NCI-H526 treated with DMSO at 0.1 percent for 48 hours (cell line): ENCODE data around the gene KRTAP5-9.
"Not testable (repeated sequence)": the region's sequence is repeated elsewhere in the genome, so short reads cannot be mapped to it uniquely, and the experiment has no call there.

Experiments
- DNase-seq: peaks from one replicate; lab custom pipeline; 2025; lab: John Stamatoyannopoulos, UW

KRTAP5-9 gene

DNA sequence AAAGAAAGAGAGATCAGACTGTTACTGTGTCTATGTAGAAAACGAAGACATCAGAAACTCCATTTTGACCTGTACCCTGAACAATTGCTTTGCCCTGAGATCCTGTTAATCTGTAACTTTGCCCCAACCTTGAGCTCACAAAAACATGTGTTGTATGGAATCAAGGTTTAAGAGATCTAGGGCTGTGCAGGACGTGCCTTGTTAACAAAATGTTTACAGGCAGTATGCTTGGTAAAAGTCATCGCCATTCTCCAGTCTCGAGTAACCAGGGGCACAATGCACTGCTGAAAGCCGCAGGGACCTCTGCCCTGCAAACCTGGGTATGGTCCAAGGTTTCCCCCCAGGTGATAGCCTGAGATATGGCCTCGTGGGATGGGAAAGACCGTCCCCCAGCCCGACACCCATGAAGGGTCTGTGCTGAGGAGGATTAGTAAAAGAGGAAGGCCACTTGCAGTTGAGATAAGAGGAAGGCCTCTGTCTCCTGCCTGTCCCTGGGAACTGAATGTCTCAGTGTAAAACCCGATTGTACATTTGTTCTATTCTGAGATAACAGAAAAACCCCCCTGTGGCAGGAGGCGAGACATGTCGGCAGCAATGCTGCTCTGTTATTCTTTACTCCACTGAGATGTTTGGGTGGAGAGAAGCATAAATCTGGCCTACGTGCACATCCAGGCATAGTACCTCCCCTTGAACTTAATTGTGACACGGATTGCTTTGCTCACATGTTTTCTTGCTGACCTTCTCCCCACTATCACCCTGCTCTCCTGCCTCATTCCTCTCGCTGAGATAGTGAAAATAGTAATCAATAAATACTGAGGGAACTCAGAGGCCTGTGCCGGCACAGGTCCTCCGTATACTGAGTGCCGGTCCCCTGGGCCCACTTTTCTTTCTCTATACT, 13.3 kb upstream of the KRTAP5-9 start:
- DNase-seq = not testable (repeated sequence)

DNA sequence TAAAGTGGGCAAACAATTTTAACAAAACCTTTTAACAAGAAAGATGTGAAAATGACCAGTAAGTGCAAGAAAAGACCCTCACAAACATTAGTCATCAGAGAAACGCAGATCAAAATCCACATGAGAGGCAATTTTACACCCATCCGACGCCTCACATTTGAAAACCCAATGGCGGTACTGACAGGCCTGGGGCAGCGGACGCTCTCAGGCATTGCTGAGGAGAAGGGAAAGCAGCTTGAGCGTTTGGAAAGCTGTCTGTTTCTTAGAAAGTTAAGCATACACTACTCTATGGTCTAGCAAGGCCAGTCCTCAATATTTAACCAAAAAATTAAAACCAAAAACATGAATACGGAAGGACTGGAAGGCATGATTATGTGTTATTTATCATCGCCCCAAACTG, 12.4 kb upstream of the KRTAP5-9 start:
- no peak for DNase-seq

DNA sequence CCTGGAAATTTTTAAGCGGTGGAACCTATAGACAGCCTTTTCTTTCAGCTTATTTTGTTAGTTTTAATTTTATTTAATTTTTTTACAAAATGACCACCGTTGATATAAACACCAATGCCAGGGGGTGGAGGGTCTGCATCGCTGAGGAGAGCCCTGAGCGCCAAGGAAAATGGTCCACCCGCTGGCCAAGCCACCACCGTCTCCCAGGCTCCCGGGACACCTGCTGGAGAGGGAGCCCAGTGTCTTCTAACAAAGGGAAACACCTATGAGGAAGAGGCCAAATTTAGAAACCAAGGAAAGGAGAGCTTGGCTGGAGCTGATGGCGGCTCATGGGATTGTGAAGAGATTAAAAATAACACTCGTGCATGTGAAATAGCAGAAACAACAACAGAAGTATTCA, 10.7 kb upstream of the KRTAP5-9 start:
- no peak for DNase-seq

DNA sequence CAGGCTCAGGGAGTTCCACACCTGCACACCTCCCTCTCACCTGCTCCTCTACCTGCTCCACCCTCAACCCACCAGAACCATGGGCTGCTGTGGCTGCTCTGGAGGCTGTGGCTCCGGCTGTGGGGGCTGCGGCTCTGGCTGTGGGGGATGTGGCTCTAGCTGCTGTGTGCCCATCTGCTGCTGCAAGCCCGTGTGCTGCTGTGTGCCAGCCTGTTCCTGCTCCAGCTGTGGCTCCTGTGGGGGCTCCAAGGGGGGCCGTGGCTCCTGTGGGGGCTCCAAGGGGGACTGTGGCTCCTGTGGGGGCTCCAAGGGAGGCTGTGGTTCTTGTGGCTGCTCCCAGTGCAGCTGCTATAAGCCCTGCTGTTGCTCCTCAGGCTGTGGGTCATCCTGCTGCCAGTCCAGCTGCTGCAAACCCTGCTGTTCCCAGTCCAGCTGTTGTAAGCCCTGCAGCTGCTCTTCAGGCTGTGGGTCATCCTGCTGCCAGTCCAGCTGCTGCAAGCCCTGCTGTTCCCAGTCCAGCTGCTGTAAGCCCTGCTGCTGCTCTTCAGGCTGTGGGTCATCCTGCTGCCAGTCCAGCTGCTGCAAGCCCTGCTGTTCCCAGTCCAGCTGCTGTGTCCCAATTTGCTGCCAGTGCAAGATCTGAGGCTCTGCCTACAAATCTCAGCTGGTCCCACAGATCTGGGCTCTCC, 10.1 kb upstream of the KRTAP5-9 start, which contains the start of gene KRTAP5-8:
Gene KRTAP5-8, plus strand, starts transcription at position 49 of the 689 bp plus-strand sequence. Its CDS starts 31 bp downstream, at position 80.
- DNase-seq = not testable (repeated sequence)

DNA sequence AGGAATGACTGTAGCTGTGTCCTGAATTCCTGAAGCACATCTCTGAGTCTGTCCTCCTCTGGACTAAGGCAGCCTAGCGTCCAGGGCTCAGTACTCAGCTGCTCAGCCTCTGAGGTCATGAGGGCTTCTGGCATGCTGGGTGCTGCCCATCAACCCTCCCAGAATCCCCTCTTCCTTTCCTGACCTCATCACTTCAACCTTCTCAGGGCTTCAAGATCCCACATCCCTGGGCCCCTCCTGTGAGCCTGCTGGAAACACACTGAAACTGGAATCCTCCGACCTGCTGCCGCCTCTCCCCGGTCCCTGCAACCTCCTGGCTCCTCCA, 9.6 kb upstream of the KRTAP5-9 start:
- DNase-seq = no peak

DNA sequence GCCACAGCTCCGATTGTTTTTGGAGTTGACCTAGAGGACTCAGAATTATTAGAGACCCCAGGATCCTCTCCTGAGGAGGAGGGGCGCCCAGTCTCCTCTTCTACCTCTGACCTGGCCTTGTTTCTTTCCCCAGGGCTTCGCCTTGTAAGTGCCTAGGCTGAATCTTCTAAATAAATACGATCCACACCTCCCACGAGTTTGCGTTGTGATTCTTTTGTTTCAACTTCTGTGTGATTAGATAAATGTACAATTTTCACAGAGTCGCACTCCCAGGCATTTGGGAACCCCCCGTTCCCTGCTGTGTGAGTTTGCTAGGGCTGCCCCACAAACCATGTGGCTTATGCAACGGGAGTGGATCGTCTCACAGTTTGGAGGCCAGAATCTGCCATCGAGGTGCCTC, 9.2 kb upstream of the KRTAP5-9 start:
- DNase-seq = no peak

DNA sequence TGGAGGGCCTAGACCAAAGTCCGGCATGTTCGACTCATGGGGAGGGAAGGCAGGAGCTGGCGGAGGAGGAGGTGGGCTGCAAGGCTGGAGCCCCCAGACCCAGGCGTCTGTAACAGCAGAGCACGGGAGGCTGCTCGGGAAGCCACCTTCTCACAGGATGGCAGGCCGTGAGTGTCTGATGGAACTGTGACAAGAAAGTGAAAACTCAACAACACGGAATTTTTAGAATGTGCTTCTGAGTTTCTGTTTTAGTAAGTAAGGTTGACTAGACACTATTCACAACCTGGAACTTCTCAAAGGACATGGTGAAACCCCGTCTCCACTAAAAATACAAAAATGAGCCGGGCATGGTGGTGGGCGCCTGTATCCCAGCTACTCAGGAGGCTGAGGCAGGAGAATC, 8.2 kb upstream of the KRTAP5-9 start:
- not testable (repeated sequence) for DNase-seq

DNA sequence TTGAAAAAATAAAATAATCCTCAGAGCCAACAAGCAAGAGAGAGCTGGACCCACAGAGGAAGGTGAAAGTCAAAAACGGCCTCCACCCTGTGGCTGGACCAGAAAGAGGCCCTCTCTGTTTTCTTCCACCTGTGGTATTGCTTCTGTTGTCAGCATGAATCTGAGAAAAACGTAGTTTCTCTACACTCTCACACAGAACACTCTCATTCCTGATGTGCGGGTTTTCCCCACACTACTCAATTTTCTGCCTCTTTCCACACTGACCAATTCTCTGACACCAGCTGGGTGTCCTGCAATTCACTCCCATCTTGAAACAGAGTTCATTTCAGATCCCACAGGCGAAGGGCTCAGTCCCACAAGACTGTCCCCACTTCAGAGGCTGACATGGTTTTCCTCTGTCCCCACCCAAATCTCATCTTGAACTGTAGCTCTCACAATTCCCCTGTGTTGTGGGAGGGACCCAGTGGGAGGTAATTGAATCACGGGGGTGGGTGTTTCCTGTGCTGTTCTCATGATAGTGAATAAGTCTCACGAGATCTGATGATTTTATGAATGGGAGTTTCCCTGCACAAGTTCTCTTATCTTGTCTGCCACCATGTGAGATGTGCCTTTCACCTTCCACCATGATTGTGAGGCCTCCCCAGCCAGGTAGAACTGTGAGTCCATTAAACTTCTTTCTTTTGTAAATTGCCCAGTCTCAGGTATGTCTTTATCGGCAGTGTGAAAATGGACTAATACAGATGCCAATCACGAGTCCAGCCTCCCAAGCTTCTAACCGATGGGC, 7.5 kb upstream of the KRTAP5-9 start:
- not testable (repeated sequence) for DNase-seq

DNA sequence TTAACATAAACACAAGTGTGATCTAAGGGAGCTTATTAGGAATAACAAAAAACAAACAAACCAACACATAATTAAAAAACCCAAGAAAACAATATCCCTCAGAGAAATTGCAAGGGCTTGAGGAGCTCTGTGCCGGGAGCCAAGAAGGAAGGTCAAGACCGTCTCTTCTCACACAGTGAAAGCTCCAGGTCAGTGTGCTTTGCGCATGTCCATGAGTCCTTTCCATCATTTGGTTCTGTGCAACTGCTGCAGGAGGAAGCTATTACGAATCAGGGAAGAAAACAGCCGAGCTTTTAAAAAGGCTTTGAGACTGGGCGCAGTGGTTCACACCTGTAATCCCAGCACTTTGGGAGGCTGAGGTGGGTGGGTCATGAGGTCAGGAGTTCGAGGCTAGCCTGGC, 5.8 kb upstream of the KRTAP5-9 start:
- no peak for DNase-seq

DNA sequence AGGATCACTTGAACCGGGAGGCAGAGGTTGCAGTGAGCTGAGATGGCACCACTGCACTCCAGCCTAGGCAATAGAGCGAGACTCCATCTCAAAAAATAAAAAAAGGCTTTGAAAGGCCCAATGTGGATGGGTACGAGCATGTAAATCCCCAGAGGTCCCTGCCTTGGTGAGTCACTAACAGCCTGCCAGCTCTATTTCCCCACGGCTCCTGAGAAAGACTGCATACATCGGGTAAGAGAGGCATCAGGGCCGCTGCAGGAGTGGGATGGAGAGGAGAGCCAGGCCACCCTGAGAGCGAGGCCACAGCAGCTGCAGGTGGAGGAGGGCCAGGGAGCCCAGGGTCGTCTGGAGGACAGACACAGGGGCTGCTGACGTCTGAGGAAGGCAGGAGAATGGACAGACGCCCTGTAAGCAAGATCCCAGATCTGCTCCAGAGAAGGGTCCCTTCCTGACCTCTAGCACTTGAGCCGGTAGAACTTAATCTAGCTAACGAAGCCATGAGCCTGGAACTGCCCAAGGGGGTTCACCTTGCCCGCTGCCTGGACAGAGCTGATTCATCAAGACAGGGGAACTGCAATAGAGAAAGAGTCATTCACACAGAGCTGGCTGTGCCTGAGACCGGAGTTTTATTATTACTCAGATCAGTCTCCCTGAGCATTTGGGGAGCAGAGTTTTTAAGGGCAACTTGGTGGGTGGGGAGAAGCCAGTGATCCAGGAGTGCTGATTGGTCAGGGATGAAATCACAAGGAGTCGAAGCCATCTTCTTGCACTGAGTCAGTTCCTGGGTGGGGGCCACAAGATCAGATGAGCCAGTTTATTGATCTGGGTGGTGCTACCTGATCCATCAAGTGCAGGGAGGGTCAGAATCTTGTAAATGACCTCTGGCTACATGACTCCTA, 5.1 kb upstream of the KRTAP5-9 start:
- no peak for DNase-seq

DNA sequence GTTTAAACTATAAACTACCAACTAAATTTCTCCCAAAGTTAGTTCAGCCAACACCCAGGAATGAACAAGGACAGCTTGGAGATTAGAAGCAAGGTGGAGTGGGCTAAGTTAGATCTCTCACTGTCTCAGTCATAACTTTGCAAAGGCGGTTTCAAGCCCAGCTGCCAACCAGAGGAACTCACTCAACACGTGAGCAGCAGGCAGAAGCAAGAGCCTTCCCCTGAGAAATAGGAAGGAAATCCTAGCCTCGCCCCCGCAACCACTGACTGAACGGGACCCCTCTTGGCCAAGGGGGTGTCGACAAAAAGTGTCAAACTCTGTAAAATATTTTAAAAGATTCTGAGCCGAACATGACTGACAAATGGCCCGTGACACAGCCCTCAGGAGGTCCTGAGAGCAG, 4.4 kb upstream of the KRTAP5-9 start:
- no peak for DNase-seq

DNA sequence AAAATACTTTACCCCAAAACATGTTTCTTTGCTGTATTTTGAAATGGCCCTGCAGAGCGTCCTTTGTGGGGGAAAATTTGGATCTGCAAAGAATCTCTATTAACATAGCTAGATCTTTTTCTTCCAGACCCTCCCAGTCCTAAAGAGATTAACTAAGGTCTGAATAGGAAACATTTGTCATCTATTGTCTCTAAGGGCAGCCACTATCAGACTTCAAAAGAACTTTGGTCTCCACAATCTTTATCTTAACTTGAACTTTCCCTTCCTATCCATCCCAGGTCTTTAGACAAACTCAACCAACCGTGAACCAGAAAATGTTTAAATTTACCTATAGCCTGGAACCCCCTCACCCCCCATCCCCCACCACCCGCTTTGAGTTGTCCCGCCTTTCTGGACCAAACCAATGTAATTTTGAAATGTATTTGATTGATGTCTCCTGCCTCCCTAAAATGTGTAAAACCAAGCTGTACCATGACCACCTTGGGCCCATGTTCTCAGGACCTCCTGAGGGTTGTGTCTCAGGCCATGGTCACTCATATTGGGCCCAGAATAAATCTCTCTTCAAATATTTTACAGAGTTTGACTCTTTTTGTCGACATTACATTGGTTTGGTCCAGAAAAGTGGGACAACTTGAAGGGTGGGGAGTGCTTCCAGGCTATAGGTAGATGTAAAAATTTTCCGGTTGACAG, 3.5 kb upstream of the KRTAP5-9 start:
- DNase-seq = no peak

DNA sequence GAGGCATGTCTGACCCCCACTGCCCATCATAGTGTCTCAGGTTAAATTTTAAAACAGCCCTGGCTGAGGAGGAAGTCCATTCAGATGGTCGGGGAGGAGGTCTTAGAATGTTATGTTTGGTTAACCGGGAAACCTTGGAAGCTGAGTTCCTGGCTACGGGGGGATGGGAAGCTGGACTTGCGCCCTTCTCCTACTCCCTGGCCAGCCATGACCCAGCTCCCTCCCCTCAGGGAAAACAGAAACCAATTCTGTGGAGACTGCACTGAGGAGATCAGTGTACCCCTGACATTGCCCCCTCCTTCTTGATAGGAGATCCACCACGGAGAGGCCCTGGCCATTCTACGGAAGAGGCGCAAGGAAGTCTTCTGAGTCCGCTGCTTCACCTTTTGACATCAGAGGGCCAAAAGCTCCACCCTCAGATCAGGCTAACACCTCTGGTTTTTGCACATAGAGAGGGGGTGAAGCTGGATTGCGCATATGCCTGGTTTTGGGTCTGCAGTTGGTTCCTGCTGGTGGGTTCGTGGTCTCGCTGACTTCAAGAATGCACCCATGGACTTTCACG, 2.7 kb upstream of the KRTAP5-9 start:
- DNase-seq = no peak

DNA sequence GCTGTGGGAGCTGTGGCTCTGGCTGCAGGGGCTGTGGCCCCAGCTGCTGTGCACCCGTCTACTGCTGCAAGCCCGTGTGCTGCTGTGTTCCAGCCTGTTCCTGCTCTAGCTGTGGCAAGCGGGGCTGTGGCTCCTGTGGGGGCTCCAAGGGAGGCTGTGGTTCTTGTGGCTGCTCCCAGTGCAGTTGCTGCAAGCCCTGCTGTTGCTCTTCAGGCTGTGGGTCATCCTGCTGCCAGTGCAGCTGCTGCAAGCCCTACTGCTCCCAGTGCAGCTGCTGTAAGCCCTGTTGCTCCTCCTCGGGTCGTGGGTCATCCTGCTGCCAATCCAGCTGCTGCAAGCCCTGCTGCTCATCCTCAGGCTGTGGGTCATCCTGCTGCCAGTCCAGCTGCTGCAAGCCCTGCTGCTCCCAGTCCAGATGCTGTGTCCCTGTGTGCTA, 514 bp downstream of the KRTAP5-9 start:
- no peak for DNase-seq

DNA sequence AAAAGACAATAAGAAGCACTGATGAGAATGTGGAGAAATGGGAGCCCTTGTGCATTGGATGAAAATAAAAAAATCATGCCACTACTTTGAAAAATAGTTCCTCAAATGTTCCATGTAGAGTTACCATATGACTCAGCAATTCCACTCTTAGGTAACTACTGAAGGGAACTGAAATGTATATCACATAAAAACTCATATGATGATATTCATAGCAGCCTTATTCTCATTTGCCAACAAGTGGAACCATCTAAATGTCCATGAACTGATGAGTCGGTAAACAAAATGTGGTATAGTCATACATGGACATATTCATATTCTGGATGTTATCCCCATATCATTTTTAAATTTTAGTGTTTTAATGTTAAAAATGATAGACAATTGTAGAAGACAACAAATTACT, 3.5 kb downstream of the KRTAP5-9 start:
- DNase-seq = no peak

DNA sequence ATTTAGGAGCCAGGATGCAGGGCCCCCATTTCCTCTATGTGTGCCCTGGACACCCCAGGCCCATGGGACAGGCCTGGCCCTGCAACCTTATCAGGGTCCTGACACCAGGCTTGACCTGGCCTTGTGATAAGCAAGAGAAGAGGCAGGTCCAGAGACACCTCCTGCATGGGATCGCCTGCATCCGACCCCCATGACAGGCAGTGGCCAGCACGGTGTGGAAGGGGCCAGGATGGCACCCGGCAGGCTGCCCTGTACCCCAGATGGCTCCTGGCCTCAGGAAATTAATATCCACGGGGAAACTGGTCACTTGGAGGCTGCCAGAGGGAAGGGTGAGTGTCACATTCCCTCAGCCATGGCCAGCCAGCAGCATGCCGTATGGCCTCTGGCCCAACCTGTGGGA, 6.8 kb downstream of the KRTAP5-9 start:
- DNase-seq = no peak

DNA sequence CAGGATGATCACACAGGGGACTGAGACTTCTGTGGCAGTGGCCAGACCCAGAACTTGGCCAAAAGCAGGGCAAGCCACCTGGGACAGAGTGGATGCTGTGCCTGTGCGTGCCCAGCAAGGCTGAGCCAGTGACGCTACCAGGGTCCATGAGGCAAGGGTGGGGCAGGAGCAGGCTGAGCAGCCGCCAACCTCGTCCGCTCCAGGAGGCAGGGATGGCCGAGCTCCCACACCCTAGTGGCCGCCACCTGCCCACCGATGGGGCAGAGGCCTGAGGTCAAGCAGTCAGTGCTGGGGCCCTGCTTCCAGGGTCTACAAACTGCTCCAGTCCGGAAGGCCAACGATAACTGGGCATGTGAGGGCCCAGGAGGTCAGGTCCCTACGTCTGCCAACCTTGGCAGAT, 7.3 kb downstream of the KRTAP5-9 start:
- DNase-seq = no peak

DNA sequence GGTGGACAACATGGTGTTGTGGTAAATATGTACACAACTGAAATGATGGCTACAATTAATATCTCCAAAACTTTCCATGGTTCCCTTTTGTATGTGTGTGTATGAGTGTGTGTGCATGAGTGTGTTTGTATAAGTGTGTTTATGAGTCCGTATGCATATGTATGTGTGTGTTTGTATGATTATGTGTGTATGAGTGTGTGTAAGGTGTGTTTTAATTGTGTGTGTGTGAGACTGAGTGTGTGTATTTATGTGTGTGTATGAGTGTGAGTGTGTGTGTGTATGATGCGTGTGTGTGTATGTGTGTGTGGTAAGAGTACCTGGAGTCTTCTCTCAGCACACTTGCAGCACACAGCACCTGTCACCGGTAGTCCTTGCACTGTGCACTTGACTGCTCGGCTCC, 7.8 kb downstream of the KRTAP5-9 start:
- no peak for DNase-seq

DNA sequence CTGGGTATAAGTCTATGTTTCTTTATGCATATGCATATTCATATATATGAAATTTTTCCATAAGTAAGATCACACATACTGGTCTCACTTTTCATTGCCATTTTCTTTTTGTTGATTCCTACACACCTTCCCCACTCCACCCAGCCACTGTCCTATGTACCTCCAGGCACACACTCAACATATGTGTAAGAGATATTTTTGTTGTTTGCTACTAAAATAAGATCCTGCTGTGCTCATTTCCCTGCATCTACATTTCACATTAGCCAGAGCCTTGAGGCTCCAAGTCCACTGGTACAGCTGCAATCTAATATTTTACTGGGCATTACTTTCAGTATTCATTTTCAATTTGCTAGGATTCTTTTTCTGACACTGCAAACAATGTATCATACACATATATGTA, 9.0 kb downstream of the KRTAP5-9 start:
- no peak for DNase-seq

DNA sequence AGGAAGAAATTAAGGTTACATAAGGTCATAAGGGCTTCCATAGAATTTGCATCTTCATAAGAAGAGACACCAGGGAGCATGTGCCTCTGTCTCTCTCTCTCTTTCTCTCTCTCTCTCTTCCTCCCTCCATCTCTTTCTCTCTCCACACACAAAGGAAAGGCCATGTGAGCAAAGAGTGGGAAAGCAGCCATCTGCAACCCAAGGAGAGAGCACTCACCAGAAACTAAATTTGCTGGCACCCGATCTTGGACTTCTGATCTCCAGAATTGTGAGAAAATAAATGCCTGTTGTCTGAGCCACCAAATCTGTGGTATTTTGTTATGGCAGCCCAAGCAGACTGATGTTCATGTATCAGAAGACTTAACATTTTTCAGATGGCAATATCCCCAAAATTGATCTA, 10.8 kb downstream of the KRTAP5-9 start:
- no peak for DNase-seq

DNA sequence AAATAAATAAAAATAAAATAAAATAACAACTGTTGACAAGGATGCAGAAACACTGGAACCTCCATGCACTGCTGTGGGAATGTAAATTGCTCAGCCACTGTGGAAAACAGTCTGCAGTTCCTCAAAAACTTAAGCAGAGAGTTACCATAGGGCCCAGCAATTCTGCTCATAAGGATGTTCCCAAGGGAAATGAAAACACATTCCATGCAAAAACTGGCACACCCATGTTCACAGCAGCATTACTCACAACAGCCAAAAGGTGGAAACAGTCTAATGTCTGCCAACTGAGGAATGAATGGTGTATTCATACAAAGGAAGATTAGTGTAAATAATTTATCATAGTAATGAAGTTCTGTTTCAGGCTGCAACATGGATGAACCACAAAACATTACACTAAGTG, 13.9 kb downstream of the KRTAP5-9 start:
- no peak for DNase-seq
